ENCODE measurements around the gene LCORL. TPM values are rescaled to one million over a fixed set of nuclear protein-coding genes. Genes with fewer than 3 reads are reported as not detected.

LCORL gene
- total and polyA plus RNA-seq, 3 donors from 2014 or later: 9.7 to 43.7 (median 37.6) TPM

DNA sequence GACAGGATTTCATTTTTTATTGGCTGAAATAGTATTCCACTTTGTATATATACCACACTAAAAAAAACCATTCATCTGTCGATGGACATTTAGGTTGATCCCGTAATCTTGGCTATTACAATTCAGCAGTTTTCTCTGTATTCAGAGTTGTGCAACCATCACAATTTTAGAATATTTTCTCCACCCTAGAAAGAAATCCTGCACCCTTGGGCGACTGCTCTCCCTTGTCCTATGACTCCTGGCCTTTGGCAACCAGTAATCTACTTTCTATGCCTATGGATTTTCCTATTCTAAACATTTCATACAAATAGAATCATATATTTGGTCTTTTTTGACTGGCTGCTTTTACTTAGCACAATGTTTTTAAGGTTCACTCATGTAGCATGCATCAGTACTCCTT, 126.1 kb downstream of the LCORL start:
- intact Hi-C loops (cut with DNase I; ENCODE audit: low total_unique reads): no loop called here
- H3K9me3 ChIP-seq: no peaks in the 10 kb centered on the region
- H3K4me3 ChIP-seq: no peak overlapping the region
- TF ChIP-seq POLR2A (IDR thresholded peaks at IDR 0.05) (no peak), CTCF (IDR thresholded peaks at IDR 0.05) (no peak)
- no peaks in the 10 kb centered on the region for H3K4me1 ChIP-seq
- H3K36me3 ChIP-seq (ENCODE audit: low read depth, missing control alignments): no peaks in the 10 kb centered on the region
- H3K27ac ChIP-seq: no peak overlapping the region
- WGBS, 2 donors: 92 to 94% methylated on average over 3 of the region's 3 CpGs
- H3K27me3 ChIP-seq: no peaks in the 10 kb centered on the region
- no peak for DNase-seq

DNA sequence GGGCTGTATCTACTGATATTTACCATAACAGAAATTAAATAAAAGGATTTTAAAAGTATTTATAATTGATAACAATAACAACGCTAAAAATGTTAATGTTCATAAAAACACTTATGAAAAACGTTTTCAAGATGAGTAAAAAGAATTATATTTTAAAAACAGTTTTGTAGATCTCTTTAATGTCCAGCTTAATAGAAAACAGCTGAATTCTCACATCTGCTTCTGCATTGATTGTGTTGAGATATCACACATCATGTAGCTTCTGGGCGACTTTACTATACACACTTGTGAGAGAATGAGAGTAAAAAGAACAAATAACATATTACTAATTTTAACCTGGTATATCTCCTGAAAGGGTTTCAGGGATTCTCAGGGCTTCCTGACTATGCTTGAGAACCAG, 127.1 kb downstream of the LCORL start:
- no peak overlapping the region for H3K27ac ChIP-seq
- no peak overlapping the region for H3K4me3 ChIP-seq
- intact Hi-C loops (cut with DNase I; ENCODE audit: low total_unique reads): no loop called here
- DNase-seq: no peak
- H3K27me3 ChIP-seq: no peaks in the 10 kb centered on the region
- no peaks in the 10 kb centered on the region for H3K36me3 ChIP-seq (ENCODE audit: low read depth, missing control alignments)
- H3K9me3 ChIP-seq: no peaks in the 10 kb centered on the region
- 79 to 80% methylated on average over 3 of the region's 3 CpGs for WGBS, 2 donors
- no peaks in the 10 kb centered on the region for H3K4me1 ChIP-seq
- TF ChIP-seq CTCF (IDR thresholded peaks at IDR 0.05): no peak
- no peak for TF ChIP-seq POLR2A (IDR thresholded peaks at IDR 0.05)

- DNase-seq: no peak
- intact Hi-C loops (cut with DNase I; ENCODE audit: low total_unique reads): no loop called here
- Histone ChIP-seq H3K27ac (no peak overlapping the region), H3K36me3 (ENCODE audit: low read depth, missing control alignments) (no peaks in the 10 kb centered on the region), H3K4me1 (no peaks in the 10 kb centered on the region), H3K27me3 (no peaks in the 10 kb centered on the region), H3K4me3 (no peak overlapping the region), H3K9me3 (no peaks in the 10 kb centered on the region)
- no peak for TF ChIP-seq CTCF (IDR thresholded peaks at IDR 0.05)
- no peak for TF ChIP-seq POLR2A (IDR thresholded peaks at IDR 0.05)
- 91 to 98% methylated on average over 1 of the region's 1 CpG for WGBS, 2 donors
These were observed 131.9 kb downstream of the LCORL start for GRCh38 chr4:17889692-17890091.

DNA sequence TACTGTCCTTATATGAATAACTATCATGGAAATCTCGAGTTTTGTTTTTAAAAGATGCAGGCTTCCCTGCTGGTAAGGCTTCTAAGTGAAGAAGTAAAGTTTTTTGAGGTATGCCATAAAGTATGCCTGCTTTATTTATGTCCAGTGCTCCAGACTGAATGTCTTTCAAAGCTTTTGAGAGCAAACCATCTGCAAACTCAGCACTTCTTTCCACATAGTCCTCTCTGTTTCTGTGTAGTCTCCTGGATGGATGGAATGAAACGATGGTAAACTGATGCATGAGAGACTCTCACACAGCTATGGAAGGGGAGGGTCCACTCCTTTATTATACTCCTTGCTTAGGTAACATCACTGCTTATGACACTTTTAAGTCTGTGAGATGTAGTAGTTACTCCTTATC, 137.0 kb downstream of the LCORL start:
- WGBS, 2 donors: 92 to 93% methylated on average over 2 of the region's 2 CpGs
- Histone ChIP-seq H3K27ac (no peak overlapping the region), H3K9me3 (no peaks in the 10 kb centered on the region), H3K4me1 (no peaks in the 10 kb centered on the region), H3K27me3 (no peaks in the 10 kb centered on the region), H3K36me3 (ENCODE audit: low read depth, missing control alignments) (no peaks in the 10 kb centered on the region), H3K4me3 (no peak overlapping the region)
- TF ChIP-seq CTCF (IDR thresholded peaks at IDR 0.05) (no peak), POLR2A (IDR thresholded peaks at IDR 0.05) (no peak)
- intact Hi-C loops (cut with DNase I; ENCODE audit: low total_unique reads): no loop called here
- DNase-seq: no peak

DNA sequence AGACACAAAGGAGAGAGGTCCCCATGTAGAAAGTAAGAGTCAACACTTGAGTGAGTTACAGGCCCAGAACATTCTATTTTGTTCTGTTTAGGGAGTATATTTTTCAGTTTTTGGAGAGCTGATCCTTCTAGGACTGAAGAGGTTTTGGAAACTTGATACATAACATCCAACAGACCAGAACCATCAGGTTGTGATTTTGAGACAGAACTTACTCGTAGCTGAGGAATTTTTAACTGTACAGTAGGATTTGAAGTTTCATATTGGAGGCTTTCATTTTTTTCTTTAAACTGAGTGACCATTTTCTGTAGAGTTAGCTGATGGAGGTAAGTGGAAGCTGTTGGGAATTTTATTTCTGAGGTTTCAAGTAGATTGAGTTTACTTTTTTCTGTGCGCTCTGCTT, 137.5 kb downstream of the LCORL start:
- intact Hi-C loops (cut with DNase I; ENCODE audit: low total_unique reads): no loop called here

More for the DNA sequence above, 137.5 kb downstream of the LCORL start:
- WGBS, 2 donors: 98 to 100% methylated on average over 2 of the region's 2 CpGs
- Histone ChIP-seq H3K27me3 (no peaks in the 10 kb centered on the region), H3K27ac (no peak overlapping the region), H3K9me3 (no peaks in the 10 kb centered on the region), H3K4me1 (no peaks in the 10 kb centered on the region), H3K36me3 (ENCODE audit: low read depth, missing control alignments) (no peaks in the 10 kb centered on the region), H3K4me3 (no peak overlapping the region)
- DNase-seq: no peak
- TF ChIP-seq CTCF (IDR thresholded peaks at IDR 0.05) (no peak), POLR2A (IDR thresholded peaks at IDR 0.05) (no peak)
